Fibroblast of mammary gland (primary cell): ENCODE measurements around the gene FHOD3.
"Not testable (repeated sequence)": the region's sequence is repeated elsewhere in the genome, so short reads cannot be mapped to it uniquely, and the experiment has no call there.

ENCODE experiments used
- DNase-seq: peaks from one replicate; pipeline ENCODE4 v3.0.0-alpha.2; 2010; ENCODE audit warnings: low read depth
- H3K4me3 ChIP-seq: 2 replicates; pipeline ENCODE4 v1.5.1; 2011; ENCODE audit warnings: low read depth, mild to moderate bottlenecking, low read length, moderate library complexity; ENCODE audit not compliant: control insufficient read depth
- TF ChIP-seq, protein P1 (sequence below): conservative IDR thresholded peaks from 2 replicates; pipeline ENCODE4 v1.5.1; 2011; ENCODE audit warnings: low read depth, low read length, inconsistent platforms; ENCODE audit not compliant: control insufficient read depth, insufficient read depth

Gene FHOD3

GRCh38 chr18:36758623-36759022 is 461.1 kb downstream of the FHOD3 start:
- H3K4me3 ChIP-seq: no peak overlapping the region
- TF ChIP-seq, protein P1, sequence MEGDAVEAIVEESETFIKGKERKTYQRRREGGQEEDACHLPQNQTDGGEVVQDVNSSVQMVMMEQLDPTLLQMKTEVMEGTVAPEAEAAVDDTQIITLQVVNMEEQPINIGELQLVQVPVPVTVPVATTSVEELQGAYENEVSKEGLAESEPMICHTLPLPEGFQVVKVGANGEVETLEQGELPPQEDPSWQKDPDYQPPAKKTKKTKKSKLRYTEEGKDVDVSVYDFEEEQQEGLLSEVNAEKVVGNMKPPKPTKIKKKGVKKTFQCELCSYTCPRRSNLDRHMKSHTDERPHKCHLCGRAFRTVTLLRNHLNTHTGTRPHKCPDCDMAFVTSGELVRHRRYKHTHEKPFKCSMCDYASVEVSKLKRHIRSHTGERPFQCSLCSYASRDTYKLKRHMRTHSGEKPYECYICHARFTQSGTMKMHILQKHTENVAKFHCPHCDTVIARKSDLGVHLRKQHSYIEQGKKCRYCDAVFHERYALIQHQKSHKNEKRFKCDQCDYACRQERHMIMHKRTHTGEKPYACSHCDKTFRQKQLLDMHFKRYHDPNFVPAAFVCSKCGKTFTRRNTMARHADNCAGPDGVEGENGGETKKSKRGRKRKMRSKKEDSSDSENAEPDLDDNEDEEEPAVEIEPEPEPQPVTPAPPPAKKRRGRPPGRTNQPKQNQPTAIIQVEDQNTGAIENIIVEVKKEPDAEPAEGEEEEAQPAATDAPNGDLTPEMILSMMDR: no peak
- no peak for DNase-seq

- TF ChIP-seq, protein P1: no peak
- no peak overlapping the region for H3K4me3 ChIP-seq
- DNase-seq: no peak
Observed at GRCh38 chr18:36759167-36759776, 461.8 kb downstream of the FHOD3 start.

DNA sequence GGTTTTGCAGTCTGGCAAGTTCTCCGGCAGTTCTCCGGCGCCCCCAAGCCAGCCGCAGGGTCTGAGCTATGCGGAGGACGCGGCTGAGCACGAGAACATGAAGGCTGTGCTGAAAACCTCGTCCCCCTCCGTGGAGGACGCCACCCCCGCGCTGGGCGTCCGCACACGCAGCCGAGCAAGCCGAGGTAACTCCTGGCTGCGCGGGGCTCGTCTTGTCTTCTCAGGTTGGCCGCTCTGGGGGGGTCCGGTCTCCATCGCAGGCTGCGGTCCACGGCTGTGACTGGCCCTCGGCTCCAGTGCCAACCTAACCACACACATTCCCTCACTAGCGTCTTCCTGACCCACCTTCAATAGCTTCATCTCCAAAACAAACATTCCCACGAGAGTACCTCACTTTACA is 463.1 kb downstream of the FHOD3 start:
- DNase-seq: no peak
- no peak overlapping the region for H3K4me3 ChIP-seq
- TF ChIP-seq, protein P1: no peak

DNA sequence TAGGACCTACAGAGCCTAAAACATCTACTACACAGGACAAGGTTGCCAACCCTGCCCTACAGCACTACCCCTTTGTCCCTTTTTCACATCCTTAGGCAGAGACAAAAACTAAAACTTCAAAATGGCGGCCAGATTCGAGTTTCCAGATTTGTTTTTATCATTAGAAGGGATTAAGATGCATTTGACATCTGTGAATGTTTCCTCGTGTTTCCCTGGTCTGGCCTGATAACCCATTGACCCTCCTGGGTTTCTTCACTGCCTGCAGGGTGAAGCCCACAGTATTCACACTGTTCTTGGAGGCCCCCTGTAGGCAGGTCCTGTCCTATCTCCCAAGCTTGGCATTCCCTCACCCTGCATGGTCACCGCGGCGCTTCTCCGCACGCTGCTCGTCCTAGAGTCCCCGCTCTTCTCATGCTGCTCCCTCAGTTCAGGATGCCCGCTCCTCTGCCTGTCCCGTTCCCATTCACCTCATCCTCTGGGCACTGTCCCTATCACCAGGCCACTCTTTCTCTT is 463.7 kb downstream of the FHOD3 start:
- TF ChIP-seq, protein P1: no peak
- DNase-seq: no peak
- no peak overlapping the region for H3K4me3 ChIP-seq

- peak; percentile 18 for DNase-seq
- no peak overlapping the region for H3K4me3 ChIP-seq
- TF ChIP-seq, protein P1: no peak
Observed at GRCh38 chr18:36762074-36762473, 464.6 kb downstream of the FHOD3 start.

GRCh38 chr18:36762965-36763364 is 465.5 kb downstream of the FHOD3 start:
- H3K4me3 ChIP-seq, DNase-seq: not testable (repeated sequence)

GRCh38 chr18:36766836-36767235 is 469.3 kb downstream of the FHOD3 start:
- TF ChIP-seq, protein P1: no peak
- H3K4me3 ChIP-seq: no peak overlapping the region
- no peak for DNase-seq
